Lower lobe of right lung (tissue), 2 donors: ENCODE measurements around the gene CLIC4. TPM values are rescaled to one million over a fixed set of nuclear protein-coding genes. Genes with fewer than 3 reads are reported as not detected.
A peak's percentile ranks its signal among the peaks of the same experiment; 100 is the strongest.
"Not testable (repeated sequence)": the region's sequence is repeated elsewhere in the genome, so short reads cannot be mapped to it uniquely, and the experiment has no call there.

Experiments used
- ATAC-seq, 2 donors: fragments of 200-7000 bp; cut with Tn5 transposase; one replicate each; pipeline ENCODE4 v1.9.1; 2020 to 2022; ENCODE audit warnings: mild to moderate bottlenecking in 2 of 2, moderate library complexity in 2 of 2
- DNase-seq: peaks from one replicate; pipeline ENCODE4 v3.0.0-alpha.2; 2020
- H3K27ac ChIP-seq: fragments of 200-600 bp; one replicate; pipeline ENCODE4 v1.8.0; 2022
- H3K27me3 ChIP-seq: fragments of 200-600 bp; one replicate; pipeline ENCODE4 v1.8.0; 2022; ENCODE audit warnings: low read depth
- H3K36me3 ChIP-seq: fragments of 200-600 bp; one replicate; pipeline ENCODE4 v1.8.0; 2022; ENCODE audit warnings: mild to moderate bottlenecking
- H3K4me1 ChIP-seq: fragments of 200-600 bp; one replicate; pipeline ENCODE4 v1.8.0; 2022
- H3K4me3 ChIP-seq: fragments of 200-600 bp; one replicate; pipeline ENCODE4 v1.8.0; 2022; ENCODE audit warnings: mild to moderate bottlenecking
- H3K9me3 ChIP-seq: fragments of 200-600 bp; one replicate; pipeline ENCODE4 v1.8.0; 2022
- CTCF ChIP-seq: fragments of 200-600 bp; IDR thresholded peaks from one replicate; pipeline ENCODE4 v1.8.0; 2022; ENCODE audit warnings: antibody characterized with exemption, mild to moderate bottlenecking
- intact Hi-C: fragments of 100-400 bp; cut with DNase I; formaldehyde crosslinking; loops from one replicate; pipeline ENCODE4 v1.11.0; 2022
- total RNA-seq: library from RNA; stranded (reverse); fragmentation: NEBNext Ultra II Directional; extraction: Animal tissue kit (Norgen Biotek cat#: 25700); gene quantifications from one replicate; pipeline ENCODE4 v1.2.1, GENCODE V29; 2021
- donor health status: DM: no; HTN: yes; CAD: no; lungs with severe emphysema.

Gene CLIC4
- total RNA-seq, 1 donor from 2014 or later, result 169 TPM

- H3K27ac ChIP-seq, result no peak overlapping the region
- TF ChIP-seq CTCF, result no peak
- DNase-seq, result no peak
Observed at GRCh38 chr1:24782689-24783088, 37.4 kb downstream of the CLIC4 start.

GRCh38 chr1:24783713-24784112, 38.5 kb downstream of the CLIC4 start:
- ATAC-seq, result no peak
- H3K36me3 ChIP-seq, result no peaks in the 10 kb centered on the region
- H3K4me1 ChIP-seq, result peaks cover 42% of the 10 kb centered on the region
- no peak overlapping the region for H3K27ac ChIP-seq
- DNase-seq, result no peak
- H3K9me3 ChIP-seq, result no peaks in the 10 kb centered on the region
- H3K27me3 ChIP-seq, result no peaks in the 10 kb centered on the region
- H3K4me3 ChIP-seq, result no peak overlapping the region
- intact Hi-C loops, result no loop called here
- no peak for TF ChIP-seq CTCF

More at GRCh38 chr1:24782689-24783088, 37.4 kb downstream of the CLIC4 start:
- no peaks in the 10 kb centered on the region for H3K27me3 ChIP-seq
- ATAC-seq, result no peak
- H3K4me3 ChIP-seq, result no peak overlapping the region
- peaks cover 41% of the 10 kb centered on the region for H3K4me1 ChIP-seq
- intact Hi-C loops, result no loop called here
- no peaks in the 10 kb centered on the region for H3K9me3 ChIP-seq
- H3K36me3 ChIP-seq, result no peaks in the 10 kb centered on the region

GRCh38 chr1:24786191-24786590, 40.9 kb downstream of the CLIC4 start:
- Histone ChIP-seq H3K27ac (peak overlapping the region; percentile 13), H3K4me1 (peaks cover 41% of the 10 kb centered on the region)
- ATAC-seq, result peak; percentile 76 to 86

GRCh38 chr1:24790490-24790889, 45.2 kb downstream of the CLIC4 start:
- no peak overlapping the region for H3K4me3 ChIP-seq
- ATAC-seq (no peak), DNase-seq (no peak)
- H3K4me1 ChIP-seq, result peaks cover 58% of the 10 kb centered on the region
- no peaks in the 10 kb centered on the region for H3K9me3 ChIP-seq
- no peaks in the 10 kb centered on the region for H3K36me3 ChIP-seq
- intact Hi-C loops, result no loop called here
- no peak for TF ChIP-seq CTCF
- H3K27me3 ChIP-seq, result no peaks in the 10 kb centered on the region
- no peak overlapping the region for H3K27ac ChIP-seq

More at GRCh38 chr1:24786191-24786590, 40.9 kb downstream of the CLIC4 start:
- H3K36me3 ChIP-seq, result no peaks in the 10 kb centered on the region
- H3K27me3 ChIP-seq, result no peaks in the 10 kb centered on the region
- H3K4me3 ChIP-seq, result no peak overlapping the region
- DNase-seq, result no peak
- TF ChIP-seq CTCF, result no peak
- intact Hi-C loops, result no loop called here
- no peaks in the 10 kb centered on the region for H3K9me3 ChIP-seq

- Histone ChIP-seq H3K36me3 (peaks cover 10% of the 10 kb centered on the region), H3K27ac (no peak overlapping the region), H3K4me3 (no peak overlapping the region), H3K4me1 (peaks cover 51% of the 10 kb centered on the region), H3K9me3 (no peaks in the 10 kb centered on the region), H3K27me3 (no peaks in the 10 kb centered on the region)
- ATAC-seq, result peak in 1 of 2 donors; percentile 51
- DNase-seq, result no peak
- TF ChIP-seq CTCF, result no peak
- intact Hi-C loops, result no loop called here
Observed at GRCh38 chr1:24793447-24794129, 48.3 kb downstream of the CLIC4 start.

GRCh38 chr1:24794130-24794502, 48.9 kb downstream of the CLIC4 start:
- H3K27me3 ChIP-seq, DNase-seq, H3K36me3 ChIP-seq, H3K27ac ChIP-seq, intact Hi-C loops, H3K9me3 ChIP-seq, H3K4me3 ChIP-seq: not testable (repeated sequence)
- peak in 1 of 2 donors; percentile 28 for ATAC-seq
- H3K4me1 ChIP-seq, result peaks cover 46% of the 10 kb centered on the region
